H9 (cell line): ENCODE data around the gene UBP1. TPM values are rescaled to one million over a fixed set of nuclear protein-coding genes. Genes with fewer than 3 reads are reported as not detected.

Experiments used
- DNase-seq: peaks from one replicate; pipeline ENCODE4 v3.0.0-alpha.2; 2017
- H2AFZ ChIP-seq: one replicate; pipeline ENCODE4 v1.6.1; 2013; ENCODE audit warnings: mild to moderate bottlenecking, low read length, control low read depth, moderate library complexity
- H2AK5ac ChIP-seq: 2 replicates; pipeline ENCODE4 v1.6.1; 2013; ENCODE audit warnings: low read length, control low read depth, mixed read lengths; ENCODE audit not compliant: insufficient read length
- H2BK120ac ChIP-seq: one replicate; pipeline ENCODE4 v1.6.1; 2013; ENCODE audit warnings: low read depth, mild to moderate bottlenecking, low read length, control low read depth, inconsistent platforms; ENCODE audit not compliant: poor library complexity, severe bottlenecking
- H2BK12ac ChIP-seq: 2 replicates; pipeline ENCODE4 v1.6.1; 2013; ENCODE audit warnings: low read length, control low read depth, mixed read lengths, low read depth; ENCODE audit not compliant: insufficient read length
- H2BK15ac ChIP-seq: 2 replicates; pipeline ENCODE4 v1.6.1; 2013; ENCODE audit warnings: low read depth, low read length, control low read depth
- H2BK20ac ChIP-seq: one replicate; pipeline ENCODE4 v1.6.1; 2013; ENCODE audit warnings: low read depth, mild to moderate bottlenecking, low read length, control low read depth, inconsistent platforms; ENCODE audit not compliant: poor library complexity, severe bottlenecking
- H2BK5ac ChIP-seq: 2 replicates; pipeline ENCODE4 v1.6.1; 2013; ENCODE audit warnings: low read length, control low read depth, mixed read lengths; ENCODE audit not compliant: insufficient read length
- H3K14ac ChIP-seq: 2 replicates; pipeline ENCODE4 v1.6.1; 2013; ENCODE audit warnings: low read length, control low read depth; ENCODE audit not compliant: insufficient read depth
- H3K18ac ChIP-seq: 2 replicates; pipeline ENCODE4 v1.6.1; 2013; ENCODE audit warnings: low read depth, mild to moderate bottlenecking, mixed read lengths, low read length, control low read depth; ENCODE audit not compliant: insufficient read length
- H3K23ac ChIP-seq: 2 replicates; pipeline ENCODE4 v1.6.1; 2013; ENCODE audit warnings: low read length, control low read depth, mixed read lengths, low read depth; ENCODE audit not compliant: insufficient read length
- H3K23me2 ChIP-seq: 2 replicates; pipeline ENCODE4 v1.6.1; 2013; ENCODE audit warnings: low read depth, mild to moderate bottlenecking, mixed read lengths, low read length, control low read depth; ENCODE audit not compliant: insufficient read length, poor library complexity, severe bottlenecking
- H3K27ac ChIP-seq: 2 replicates; pipeline ENCODE4 v1.5.1; 2013; ENCODE audit warnings: low read length, control low read depth, mixed read lengths, low read depth; ENCODE audit not compliant: insufficient read length
- H3K27me3 ChIP-seq: 2 replicates; pipeline ENCODE4 v1.6.1; 2013; ENCODE audit warnings: low read length, control low read depth, inconsistent platforms; ENCODE audit not compliant: insufficient read depth
- H3K4ac ChIP-seq: 2 replicates; pipeline ENCODE4 v1.6.1; 2013; ENCODE audit warnings: low read depth, mild to moderate bottlenecking, control low read depth, inconsistent platforms, low read length, moderate library complexity
- H3K4me1 ChIP-seq: 2 replicates; pipeline ENCODE4 v1.6.1; 2013; ENCODE audit warnings: low read length, control low read depth, inconsistent platforms; ENCODE audit not compliant: insufficient read depth
- H3K4me2 ChIP-seq: 2 replicates; pipeline ENCODE4 v1.6.1; 2013; ENCODE audit warnings: low read length, control low read depth, mixed read lengths; ENCODE audit not compliant: insufficient read length, insufficient read depth
- H3K56ac ChIP-seq: 2 replicates; pipeline ENCODE4 v1.6.1; 2013; ENCODE audit warnings: low read depth, mild to moderate bottlenecking, mixed read lengths, low read length, control low read depth; ENCODE audit not compliant: insufficient read length
- H3K79me1 ChIP-seq: 2 replicates; pipeline ENCODE4 v1.6.1; 2013; ENCODE audit warnings: low read depth, mild to moderate bottlenecking, moderate library complexity, low read length, control low read depth, inconsistent platforms; ENCODE audit not compliant: insufficient read depth, poor library complexity, severe bottlenecking
- H3K79me2 ChIP-seq: 2 replicates; pipeline ENCODE4 v1.6.1; 2013; ENCODE audit warnings: low read length, control low read depth, inconsistent platforms; ENCODE audit not compliant: insufficient read depth
- H3K9ac ChIP-seq: 2 replicates; pipeline ENCODE4 v1.6.1; 2013; ENCODE audit warnings: low read length, control low read depth, mixed read lengths; ENCODE audit not compliant: insufficient read length; ENCODE audit errors: extremely low read depth
- H3K9me3 ChIP-seq: one replicate; pipeline ENCODE4 v1.6.1; 2013; ENCODE audit warnings: low read depth, low read length, inconsistent platforms; ENCODE audit not compliant: control insufficient read depth
- H3T11ph ChIP-seq: one replicate; pipeline ENCODE4 v1.6.1; 2013; ENCODE audit warnings: mild to moderate bottlenecking, low read length, control low read depth, inconsistent platforms
- H4K20me1 ChIP-seq: one replicate; pipeline ENCODE4 v1.6.1; 2013; ENCODE audit not compliant: control insufficient read depth, insufficient read length, insufficient read depth
- H4K5ac ChIP-seq: 2 replicates; pipeline ENCODE4 v1.6.1; 2013; ENCODE audit warnings: low read depth, mild to moderate bottlenecking, mixed read lengths, low read length, control low read depth; ENCODE audit not compliant: insufficient read length
- H4K8ac ChIP-seq: replicated peaks from 2 replicates; pipeline ENCODE4 v1.6.1; 2013; ENCODE audit warnings: low read length, control low read depth, mixed read lengths, low read depth; ENCODE audit not compliant: insufficient read length
- H4K91ac ChIP-seq: 2 replicates; pipeline ENCODE4 v1.6.1; 2013; ENCODE audit warnings: low read depth, mild to moderate bottlenecking, moderate library complexity, mixed read lengths, low read length, control low read depth; ENCODE audit not compliant: insufficient read length
- H3K27ac Mint-ChIP-seq, 3 experiments: 2 replicates in 2 of 3; 3 replicates in 1 of 3; pipeline ENCODE4 v1.8.0; 2020 to 2021; ENCODE audit warnings: mixed read lengths in 3 of 3, mild to moderate bottlenecking in 1 of 3, moderate library complexity in 1 of 3
- H3K27me3 Mint-ChIP-seq: 2 replicates; pipeline ENCODE4 v1.8.0; 2021; ENCODE audit warnings: low read depth, mild to moderate bottlenecking, moderate library complexity, mixed read lengths
- H3K36me3 Mint-ChIP-seq, 3 experiments: 2 replicates in 2 of 3; 3 replicates in 1 of 3; pipeline ENCODE4 v1.8.0; 2020 to 2021; ENCODE audit warnings: low read depth in 3 of 3, mixed read lengths in 3 of 3; ENCODE audit not compliant: insufficient read depth in 1 of 3
- H3K4me1 Mint-ChIP-seq, 2 experiments: 2 replicates each; pipeline ENCODE4 v1.8.0; 2020; ENCODE audit warnings: mixed read lengths in 2 of 2
- H3K4me3 Mint-ChIP-seq, 2 experiments: 2 replicates in 1 of 2; 3 replicates in 1 of 2; pipeline ENCODE4 v1.8.0; 2020 to 2021; ENCODE audit warnings: mild to moderate bottlenecking in 2 of 2, mixed read lengths in 2 of 2, moderate library complexity in 1 of 2
- H3K9me3 Mint-ChIP-seq, 2 experiments: 2 replicates in 1 of 2; 3 replicates in 1 of 2; pipeline ENCODE4 v1.8.0; 2020; ENCODE audit warnings: mild to moderate bottlenecking in 2 of 2, mixed read lengths in 2 of 2, moderate library complexity in 1 of 2
- CTCF ChIP-seq: fragments of 200-600 bp; sonication (generic); conservative IDR thresholded peaks from 3 replicates; pipeline ENCODE4 v1.8.0; 2021; ENCODE audit warnings: antibody characterized with exemption, mild to moderate bottlenecking
- WGBS: extraction: QIAGEN DNeasy Blood & Tissue Kit; methylation state at CpG from one replicate; pipeline ENCODE4 v1.1.7; 2013; ENCODE audit warnings: missing lambda C conversion rate, low lambda C conversion rate, mixed read lengths; ENCODE audit not compliant: insufficient read length; ENCODE audit errors: extremely low coverage; 5-methylcytosine and 5-hydroxymethylcytosine counted together
- total RNA-seq: library from RNA; stranded (reverse); gene quantifications from 2 replicates; pipeline ENCODE4 v1.2.1, GENCODE V29; 2021

The UBP1 gene
- total RNA-seq, 1 experiment from 2014 or later, result 103 TPM

GRCh38 chr3:33398410-33398809, 41.8 kb downstream of the UBP1 start:
- H4K5ac ChIP-seq, result no peak overlapping the region
- H2BK12ac ChIP-seq, result no peak overlapping the region
- H3K9me3 ChIP-seq, result no peaks in the 10 kb centered on the region
- no peak overlapping the region for H2BK15ac ChIP-seq
- no peak overlapping the region for H3K4me2 ChIP-seq
- no peaks in the 10 kb centered on the region for H3K4me1 ChIP-seq
- H4K20me1 ChIP-seq, result no peaks in the 10 kb centered on the region
- H2BK5ac ChIP-seq, result no peak overlapping the region
- H3K14ac ChIP-seq, result no peak overlapping the region
- Mint-ChIP-seq H3K4me1 (no peaks in the 10 kb centered on the region), H3K27me3 (no peaks in the 10 kb centered on the region; the same call in 1 of the 2 replicates), H3K27ac (no peak overlapping the region), H3K4me3 (no peak overlapping the region), H3K9me3 (no peaks in the 10 kb centered on the region), H3K36me3 (peaks cover 36 to 89% (median 87%) of the 10 kb centered on the region in 3 experiments)
- no peak overlapping the region for H3K23ac ChIP-seq
- TF ChIP-seq CTCF, result no peak
- H3K18ac ChIP-seq, result no peak overlapping the region
- no peaks in the 10 kb centered on the region for H3K23me2 ChIP-seq
- no peak overlapping the region for H3K4ac ChIP-seq
- no peak overlapping the region for H4K8ac ChIP-seq
- WGBS, result no CpG with 5 or more reads among the region's 5 CpGs
- H3K27me3 ChIP-seq, result no peaks in the 10 kb centered on the region
- no peak overlapping the region for H3K27ac ChIP-seq
- no peaks in the 10 kb centered on the region for H3K79me1 ChIP-seq
- H3K56ac ChIP-seq, result no peak overlapping the region
- no peak overlapping the region for H4K91ac ChIP-seq
- H2AFZ ChIP-seq, result no peak overlapping the region
- H2BK120ac ChIP-seq, result no peak overlapping the region
- H3K79me2 ChIP-seq, result no peaks in the 10 kb centered on the region
- H2BK20ac ChIP-seq, result no peak overlapping the region
- H2AK5ac ChIP-seq, result no peak overlapping the region
- no peak overlapping the region for H3K9ac ChIP-seq
- no peak for DNase-seq
- H3T11ph ChIP-seq, result no peak overlapping the region
